Kidney (tissue), 14 donors: ENCODE data around the gene PADI1. TPM values are rescaled to one million over a fixed set of nuclear protein-coding genes. Genes with fewer than 3 reads are reported as not detected.

Source experiments
- DNase-seq, 5 donors: peaks; one replicate each; pipeline ENCODE4 v3.0.0-alpha.2; 2013 to 2020
- FAIRE-seq: peaks from 2 replicates; lab custom pipeline; 2012; peaks lifted over from hg19 to GRCh38; lab: Jason Lieb, UNC
- H3K27ac ChIP-seq, 2 donors: one replicate each; pipeline ENCODE4 v1.7.0; 2013; ENCODE audit warnings: low read depth in 2 of 2, low read length in 2 of 2, inconsistent platforms in 1 of 2
- H3K27me3 ChIP-seq: one replicate; pipeline ENCODE4 v1.7.1; 2013; ENCODE audit warnings: low read length, inconsistent platforms; ENCODE audit not compliant: control insufficient read depth, insufficient read depth
- H3K36me3 ChIP-seq, 3 donors: one replicate each; pipeline versions ENCODE4 v1.7.0 to v1.7.1; 2013; ENCODE audit warnings: low read length in 3 of 3, control low read depth in 1 of 3, inconsistent platforms in 1 of 3; ENCODE audit not compliant: insufficient read depth in 3 of 3, control insufficient read depth in 2 of 3
- H3K4me1 ChIP-seq, 3 donors: one replicate each; pipeline versions ENCODE4 v1.7.0 to v1.7.1; 2013; ENCODE audit warnings: low read length in 3 of 3, inconsistent platforms in 1 of 3, low read depth in 1 of 3; ENCODE audit not compliant: control insufficient read depth in 2 of 3, insufficient read depth in 2 of 3
- H3K4me3 ChIP-seq, 3 donors: one replicate each; pipeline versions ENCODE4 v1.7.0 to v1.8.1; 2013; ENCODE audit warnings: low read length in 3 of 3, control low read depth in 1 of 3, inconsistent platforms in 1 of 3
- H3K9ac ChIP-seq, 3 donors: one replicate each; pipeline versions ENCODE4 v1.7.0 to v1.7.1; 2013; ENCODE audit warnings: low read length in 3 of 3, control low read depth in 1 of 3, inconsistent platforms in 1 of 3
- H3K9me3 ChIP-seq, 3 donors: one replicate each; pipeline versions ENCODE4 v1.7.0 to v1.7.1; 2013; ENCODE audit warnings: low read length in 3 of 3, control low read depth in 1 of 3, inconsistent platforms in 1 of 3; ENCODE audit not compliant: control insufficient read depth in 2 of 3, insufficient read depth in 1 of 3
- intact Hi-C: fragments of 100-400 bp; cut with DNase I; formaldehyde crosslinking; loops from one replicate; pipeline ENCODE4 v1.11.1; 2022
- polyA plus RNA-seq: library from polyadenylated mRNA; stranded (reverse); fragments of 350-450 nt; fragmentation: Illumina TruSeq; extraction: RNeasy Lipid Tissue Mini Kit (QIAGEN cat#74804); gene quantifications from one replicate; pipeline ENCODE4 v1.2.3, GENCODE V29; 2014; ENCODE audit warnings: low read depth, low replicate concordance; ENCODE audit not compliant: insufficient read depth
- total RNA-seq: library from RNA; stranded (reverse); fragmentation: NEBNext Ultra II Directional; extraction: Animal tissue kit (Norgen Biotek cat#: 25700); gene quantifications from one replicate; pipeline ENCODE4 v1.2.1, GENCODE V29; 2021
- TF ChIP-seq, protein P1 (sequence below): IDR thresholded peaks from 3 replicates; pipeline ENCODE4 v1.5.1; 2012; ENCODE audit warnings: mild to moderate bottlenecking, moderate library complexity, borderline replicate concordance; ENCODE audit not compliant: insufficient read depth; ENCODE audit errors: extremely low read depth
- donor health status: control.
- donor health status: control.
- donor health status: control.
- donor health status: control.
- donor health status: control.
- donor health status: DM: yes; HTN: yes; CAD: no.
- donor health status: Normal renal cell carcinoma (clear cell type).

Gene PADI1
- total and polyA plus RNA-seq, 2 donors from 2014 or later, result 1.3 TPM; not detected in 1

DNA sequence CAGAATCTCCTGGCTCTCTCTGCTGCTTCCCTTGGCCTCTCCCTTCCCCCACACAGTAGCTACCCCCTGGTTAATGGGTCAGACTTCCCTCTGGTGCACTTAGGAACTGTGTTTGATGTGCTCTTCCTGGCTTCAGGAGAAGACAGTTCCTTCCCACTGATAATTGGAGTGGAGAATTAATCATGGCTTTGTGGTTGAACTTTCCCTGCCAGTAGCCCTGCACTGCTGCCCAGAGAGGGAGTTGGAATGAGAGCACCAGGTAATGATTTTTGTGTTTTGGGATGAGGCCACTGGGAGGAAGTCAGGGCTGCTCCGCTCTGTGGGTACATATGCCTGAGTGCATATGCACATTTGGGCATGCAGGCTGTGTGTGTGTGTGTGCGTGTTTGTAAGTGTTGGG lies 46.0 kb upstream of the PADI1 start:
- Histone ChIP-seq H3K27ac (no peak overlapping the region), H3K27me3 (no peaks in the 10 kb centered on the region), H3K9ac (no peak overlapping the region), H3K36me3 (no peaks in the 10 kb centered on the region), H3K9me3 (peaks cover 0 to 9% (median 0%) of the 10 kb centered on the region in 3 donors), H3K4me3 (no peak overlapping the region), H3K4me1 (no peaks in the 10 kb centered on the region)
- TF ChIP-seq, protein P1, sequence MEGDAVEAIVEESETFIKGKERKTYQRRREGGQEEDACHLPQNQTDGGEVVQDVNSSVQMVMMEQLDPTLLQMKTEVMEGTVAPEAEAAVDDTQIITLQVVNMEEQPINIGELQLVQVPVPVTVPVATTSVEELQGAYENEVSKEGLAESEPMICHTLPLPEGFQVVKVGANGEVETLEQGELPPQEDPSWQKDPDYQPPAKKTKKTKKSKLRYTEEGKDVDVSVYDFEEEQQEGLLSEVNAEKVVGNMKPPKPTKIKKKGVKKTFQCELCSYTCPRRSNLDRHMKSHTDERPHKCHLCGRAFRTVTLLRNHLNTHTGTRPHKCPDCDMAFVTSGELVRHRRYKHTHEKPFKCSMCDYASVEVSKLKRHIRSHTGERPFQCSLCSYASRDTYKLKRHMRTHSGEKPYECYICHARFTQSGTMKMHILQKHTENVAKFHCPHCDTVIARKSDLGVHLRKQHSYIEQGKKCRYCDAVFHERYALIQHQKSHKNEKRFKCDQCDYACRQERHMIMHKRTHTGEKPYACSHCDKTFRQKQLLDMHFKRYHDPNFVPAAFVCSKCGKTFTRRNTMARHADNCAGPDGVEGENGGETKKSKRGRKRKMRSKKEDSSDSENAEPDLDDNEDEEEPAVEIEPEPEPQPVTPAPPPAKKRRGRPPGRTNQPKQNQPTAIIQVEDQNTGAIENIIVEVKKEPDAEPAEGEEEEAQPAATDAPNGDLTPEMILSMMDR, result no peak
- FAIRE-seq (no peak), DNase-seq (no peak)
- intact Hi-C loops, result no loop called here

DNA sequence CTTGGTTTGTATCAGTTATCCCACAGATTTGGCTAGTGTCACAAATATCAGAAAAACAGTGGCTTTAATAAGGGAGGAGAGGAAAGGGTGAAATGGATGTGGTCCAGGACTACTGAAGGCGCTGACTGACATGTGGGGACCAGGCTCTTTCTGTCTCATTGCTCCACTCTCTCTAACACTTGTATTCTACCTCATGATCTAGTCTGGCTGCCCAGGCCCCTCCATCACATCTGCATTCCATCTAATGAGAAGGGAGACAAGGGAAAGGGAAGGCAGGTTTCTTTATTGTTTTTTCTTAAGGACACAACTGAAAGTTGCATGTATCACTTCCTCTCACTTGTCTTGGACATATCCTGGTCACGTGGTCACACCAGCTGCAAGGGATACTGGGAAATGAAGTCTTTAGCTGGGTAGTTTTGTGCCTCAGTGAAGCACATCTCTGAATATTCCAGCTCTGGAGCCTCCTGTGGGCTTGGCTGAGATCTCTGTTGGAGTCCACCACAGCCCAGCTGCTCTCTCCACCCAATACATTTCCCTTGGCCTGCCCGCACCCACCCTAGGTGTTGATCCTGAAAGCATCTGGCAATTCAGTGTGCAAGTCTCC lies 43.7 kb upstream of the PADI1 start:
- H3K9ac ChIP-seq, result no peak overlapping the region
- intact Hi-C loops, result no loop called here
- no peaks in the 10 kb centered on the region for H3K4me1 ChIP-seq
- TF ChIP-seq, protein P1, result no peak
- FAIRE-seq, result no peak
- no peaks in the 10 kb centered on the region for H3K27me3 ChIP-seq
- no peak overlapping the region for H3K27ac ChIP-seq
- H3K9me3 ChIP-seq, result no peaks in the 10 kb centered on the region
- no peak for DNase-seq
- H3K4me3 ChIP-seq, result no peak overlapping the region
- no peaks in the 10 kb centered on the region for H3K36me3 ChIP-seq

DNA sequence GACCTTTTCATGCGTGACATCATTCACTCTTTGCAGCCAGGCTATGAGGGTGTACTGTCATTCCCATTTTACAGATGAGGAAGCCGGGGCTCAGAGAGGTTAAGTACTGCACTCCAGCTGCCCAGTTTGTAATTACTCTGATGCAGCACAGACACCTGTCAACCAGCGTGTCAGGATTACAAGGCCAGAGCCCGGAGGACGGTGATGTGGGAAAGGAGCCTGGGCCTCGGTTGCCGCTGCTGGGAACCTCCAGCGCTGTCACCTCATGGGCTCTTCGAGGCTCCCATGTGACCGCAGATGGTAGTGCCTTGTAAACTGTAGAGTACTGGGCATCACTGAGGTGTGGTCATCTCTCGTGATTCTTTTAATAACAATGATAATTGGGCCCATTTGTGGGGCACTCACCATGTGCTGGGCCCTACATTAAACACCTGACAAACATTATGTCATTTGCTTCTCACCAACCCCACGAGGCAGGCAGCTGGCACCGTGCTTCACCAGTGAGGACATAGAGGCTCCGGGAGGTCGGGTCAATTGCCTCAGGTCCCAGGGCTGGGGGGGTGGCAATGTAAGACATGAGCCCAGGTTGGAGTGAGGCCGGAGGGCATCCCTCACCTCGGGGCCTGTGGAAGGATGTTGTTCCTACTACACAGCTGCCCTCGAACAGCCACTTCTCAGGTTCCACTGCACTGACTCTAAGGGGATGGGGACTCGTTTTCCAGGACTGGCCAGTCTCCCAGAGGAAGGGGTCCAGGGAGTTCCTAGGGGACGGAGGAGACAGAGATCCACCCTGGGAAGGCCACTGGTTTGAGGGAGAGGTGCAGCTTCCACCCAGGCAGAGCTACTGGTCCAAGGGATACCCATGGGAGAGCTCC lies 42.8 kb upstream of the PADI1 start:
- Histone ChIP-seq H3K9me3 (no peaks in the 10 kb centered on the region), H3K4me3 (no peak overlapping the region), H3K36me3 (no peaks in the 10 kb centered on the region), H3K4me1 (no peaks in the 10 kb centered on the region), H3K27me3 (no peaks in the 10 kb centered on the region), H3K27ac (no peak overlapping the region), H3K9ac (no peak overlapping the region)
- TF ChIP-seq, protein P1, result no peak
- DNase-seq (no peak), FAIRE-seq (no peak)
- intact Hi-C loops, result no loop called here
